ENCODE results near the gene WASF1.

DNA sequence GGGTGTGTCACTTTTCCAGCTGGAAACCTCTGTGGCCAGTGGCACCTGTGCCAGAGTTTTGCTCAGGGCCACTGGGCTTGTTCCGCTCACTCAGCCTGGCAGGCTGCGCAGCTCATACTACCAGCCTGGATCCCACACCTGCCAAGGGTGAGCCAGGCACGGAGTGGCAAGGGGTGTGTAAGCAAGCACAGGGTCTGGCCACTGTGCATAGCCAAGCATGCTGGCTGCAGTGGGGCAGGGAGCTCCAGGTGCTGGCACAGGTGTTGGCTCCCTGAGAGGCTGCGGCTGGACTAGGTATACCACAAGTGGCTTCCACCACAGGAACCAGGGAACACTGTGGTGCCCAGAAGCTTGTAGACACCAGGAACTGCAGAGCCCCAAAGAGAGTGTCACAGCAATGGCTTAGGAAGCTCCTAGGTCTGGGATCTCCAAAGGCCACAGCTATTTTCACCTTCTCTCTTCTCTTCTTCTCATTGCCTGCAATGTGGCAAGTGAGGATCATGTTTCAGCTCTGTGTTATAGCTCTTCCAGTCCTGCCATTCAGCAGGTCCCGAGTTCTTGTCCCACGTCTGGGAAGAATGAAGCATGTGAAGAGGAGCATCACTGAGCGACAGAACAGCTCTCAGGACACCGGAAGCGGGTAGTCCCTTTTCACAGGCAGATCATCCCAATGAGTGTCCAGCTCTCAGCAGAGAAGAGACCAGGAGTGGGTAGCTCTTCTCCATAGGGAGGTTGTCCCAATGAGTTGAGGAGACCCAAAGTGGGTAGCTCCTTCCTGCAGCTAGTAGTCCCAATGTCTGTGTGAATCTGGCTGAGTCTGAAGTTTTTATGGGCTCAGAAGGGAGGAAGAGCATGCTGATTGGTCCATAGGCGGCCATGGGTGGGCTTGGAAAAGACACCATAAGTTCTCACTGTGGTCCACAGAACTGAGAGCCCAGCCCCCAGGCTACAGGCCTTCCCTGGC, 41.3 kb downstream of the WASF1 start:
- TF ChIP-seq POLR2AphosphoS5 (IDR thresholded peaks at IDR 0.05; ENCODE audit: borderline replicate concordance, low read depth, low read length) (no peak), FOXP2 (optimal IDR thresholded peaks at IDR 0.05; ENCODE audit: control extremely low read depth, extremely low read length, insufficient read depth) (no peak), EZH2 (IDR thresholded peaks at IDR 0.05) (no peak)
